SK-N-SH (cell line): ENCODE data around the gene MAP3K1. TPM values are rescaled to one million over a fixed set of nuclear protein-coding genes. Genes with fewer than 3 reads are reported as not detected.

ENCODE experiments used
- CTCF ChIA-PET: fragments of 300-600, 350-600 bp; formaldehyde crosslinking; extraction: SDS; loops from one replicate; lab custom pipeline; 2021; lab: Yijun Ruan, JAX
- POLR2A ChIA-PET: fragments of 350-600 bp; sonication (Branson Sonifier 250); formaldehyde crosslinking; extraction: SDS; loops from one replicate; lab custom pipeline; 2020; ENCODE audit warnings: antibody characterized with exemption, inconsistent platforms; lab: Yijun Ruan, JAX
- DNase-seq: peaks from one replicate; pipeline ENCODE4 v3.0.0; 2012
- H2AFZ ChIP-seq: fragments of 200-600 bp; sonication (generic); 2 replicates; pipeline ENCODE4 v1.8.1; 2016; ENCODE audit warnings: antibody characterized with exemption, mild to moderate bottlenecking, low read depth
- H3F3A ChIP-seq: fragments of 200-600 bp; sonication (generic); replicated peaks from 2 replicates; pipeline ENCODE3; 2016; ENCODE audit warnings: antibody characterized with exemption, mild to moderate bottlenecking; ENCODE audit not compliant: insufficient read depth
- H3K27ac ChIP-seq, 2 experiments: fragments of 200-500 bp in 1 of 2; fragments of 200-600 bp in 1 of 2; sonication (Bioruptor generic) in 1 of 2; sonication (generic), shearing (Covaris generic) in 1 of 2; 2 replicates each; pipeline versions ENCODE4 v1.5.1 to v1.6.1; 2014 to 2016; ENCODE audit warnings: low read depth in 2 of 2, inconsistent platforms in 1 of 2, low read length in 1 of 2, mild to moderate bottlenecking in 1 of 2, mixed read lengths in 1 of 2
- H3K27me3 ChIP-seq: fragments of 200-600 bp; sonication (generic), shearing (Covaris generic); 2 replicates; pipeline ENCODE4 v1.6.1; 2016; ENCODE audit warnings: mixed run types; ENCODE audit not compliant: insufficient read depth
- H3K36me3 ChIP-seq, 2 experiments: fragments of 200-500 bp in 1 of 2; fragments of 200-600 bp in 1 of 2; sonication (Bioruptor generic) in 1 of 2; sonication (generic) in 1 of 2; replicated peaks in 1 of 2; 2 replicates each; pipeline versions ENCODE3 to v1.5.1; 2014 to 2016; ENCODE audit warnings: low read length in 1 of 2, mild to moderate bottlenecking in 1 of 2; ENCODE audit not compliant: insufficient read depth in 2 of 2, control insufficient read depth in 1 of 2
- H3K4me1 ChIP-seq, 2 experiments: fragments of 200-500 bp in 1 of 2; fragments of 200-600 bp in 1 of 2; sonication (Bioruptor generic) in 1 of 2; sonication (generic), shearing (Covaris generic) in 1 of 2; 2 replicates each; pipeline versions ENCODE4 v1.5.1 to v1.6.1; 2014 to 2016; ENCODE audit warnings: low read depth in 1 of 2, low read length in 1 of 2, mixed run types in 1 of 2; ENCODE audit not compliant: insufficient read depth in 2 of 2, control insufficient read depth in 1 of 2
- H3K4me2 ChIP-seq: fragments of 200-600 bp; sonication (generic), shearing (Covaris generic); 2 replicates; pipeline ENCODE4 v1.6.1; 2017; ENCODE audit warnings: mixed run types
- H3K4me3 ChIP-seq, 2 experiments: fragments of 200-500 bp in 1 of 2; fragments of 200-600 bp in 1 of 2; sonication (Bioruptor generic) in 1 of 2; sonication (generic), shearing (Covaris generic) in 1 of 2; 2 replicates each; pipeline versions ENCODE4 v1.5.1 to v1.8.1; 2014 to 2016; ENCODE audit warnings: low read depth in 2 of 2, inconsistent platforms in 1 of 2, low read length in 1 of 2, mild to moderate bottlenecking in 1 of 2, mixed read lengths in 1 of 2, moderate library complexity in 1 of 2
- H3K79me2 ChIP-seq: fragments of 200-600 bp; sonication (generic); 2 replicates; pipeline ENCODE4 v1.8.1; 2017; ENCODE audit warnings: mild to moderate bottlenecking; ENCODE audit not compliant: insufficient read depth
- H3K9ac ChIP-seq: fragments of 200-600 bp; sonication (generic); 2 replicates; pipeline ENCODE4 v1.6.1; 2017; ENCODE audit warnings: mixed run types
- H3K9me2 ChIP-seq: fragments of 200-600 bp; sonication (generic); 2 replicates; pipeline ENCODE4 v1.6.1; 2017; ENCODE audit warnings: mixed run types
- H3K9me3 ChIP-seq: fragments of 200-600 bp; sonication (generic); 2 replicates; pipeline ENCODE4 v1.6.1; 2017; ENCODE audit warnings: mixed run types, mild to moderate bottlenecking, moderate library complexity
- H4K20me1 ChIP-seq: fragments of 200-600 bp; sonication (generic); 2 replicates; pipeline ENCODE4 v1.6.1; 2017; ENCODE audit warnings: mild to moderate bottlenecking, mixed run types; ENCODE audit not compliant: insufficient read depth
- FOXJ3 ChIP-seq: sonication (generic); formaldehyde crosslinking; IDR thresholded peaks from 2 replicates; pipeline ENCODE4 v1.5.1; 2020; ENCODE audit warnings: mild to moderate bottlenecking, missing genetic modification reagents
- GABPA ChIP-seq: IDR thresholded peaks from 2 replicates; pipeline ENCODE4 v1.4.0; 2012; ENCODE audit warnings: low read depth, mild to moderate bottlenecking
- GATA2 ChIP-seq: sonication (generic); formaldehyde crosslinking; IDR thresholded peaks from 2 replicates; pipeline ENCODE4 v1.5.0; 2020; ENCODE audit warnings: mild to moderate bottlenecking, missing genetic modification reagents
- JUND ChIP-seq: IDR thresholded peaks from 2 replicates; pipeline ENCODE4 v1.4.0; 2012
- NRF1 ChIP-seq: IDR thresholded peaks from 2 replicates; pipeline ENCODE4 v1.6.1; 2012; ENCODE audit warnings: low read depth, mild to moderate bottlenecking, low read length
- RAD21 ChIP-seq: IDR thresholded peaks from 2 replicates; pipeline ENCODE4 v1.6.1; 2012; ENCODE audit warnings: mild to moderate bottlenecking, low read length
- RCOR1 ChIP-seq: fragments of 150-350 bp; IDR thresholded peaks from 2 replicates; pipeline ENCODE4 v1.6.1; 2017; ENCODE audit warnings: antibody characterized with exemption, low read length
- REST ChIP-seq: IDR thresholded peaks from 2 replicates; pipeline ENCODE4 v1.6.1; 2012; ENCODE audit warnings: mild to moderate bottlenecking, low read depth, low read length, moderate library complexity
- RFX5 ChIP-seq: IDR thresholded peaks from 2 replicates; pipeline ENCODE4 v1.6.1; 2012; ENCODE audit warnings: mild to moderate bottlenecking, improper control_type of control experiment, low read length
- RXRA ChIP-seq: IDR thresholded peaks from 2 replicates; pipeline ENCODE4 v1.4.0; 2012; ENCODE audit warnings: low read depth, mild to moderate bottlenecking, borderline replicate concordance
- TCF12 ChIP-seq: IDR thresholded peaks from 2 replicates; pipeline ENCODE4 v1.4.0; 2012
- USF2 ChIP-seq: fragments of 150-350 bp; IDR thresholded peaks from 2 replicates; pipeline ENCODE4 v1.6.1; 2017; ENCODE audit warnings: antibody characterized with exemption, low read length, low read depth, borderline replicate concordance
- WGBS: methylation state at CpG from one replicate; pipeline ENCODE4 v1.1.6; 2017; ENCODE audit warnings: low lambda C conversion rate; 5-methylcytosine and 5-hydroxymethylcytosine counted together
- polyA plus RNA-seq, 3 experiments: library from polyadenylated mRNA; depleted of rRNA; stranded (reverse); fragments of >200 nt; gene quantifications; 2 replicates each; pipeline ENCODE4 v1.2.3, GENCODE V29; 2012
- TF ChIP-seq, protein P1 (sequence below): fragments of 200-600 bp; sonication (generic); IDR thresholded peaks from 2 replicates; pipeline ENCODE4 v1.6.1; 2017; ENCODE audit warnings: antibody characterized with exemption, mild to moderate bottlenecking, moderate library complexity
- TF ChIP-seq, protein P2 (sequence below): IDR thresholded peaks from 2 replicates; pipeline ENCODE4 v1.4.0; 2012; ENCODE audit warnings: low read depth, borderline replicate concordance
- TF ChIP-seq, protein P3 (sequence below): IDR thresholded peaks from 2 replicates; pipeline ENCODE4 v1.4.0; 2012; ENCODE audit warnings: low read depth, borderline replicate concordance

MAP3K1 gene
- polyA plus RNA-seq, 1 of the 3 experiments (the other 2 are of a cell fraction), result 2.2 TPM

- H3K79me2 ChIP-seq, result peaks cover 55% of the 10 kb centered on the region
- no peak overlapping the region for H2AFZ ChIP-seq
- H3K9ac ChIP-seq, result no peak overlapping the region
- H3K9me3 ChIP-seq, result no peaks in the 10 kb centered on the region
- no peak for DNase-seq
- peaks cover 58% of the 10 kb centered on the region; the same call in 1 of the 2 replicates for H4K20me1 ChIP-seq
- no peaks in the 10 kb centered on the region for H3K27me3 ChIP-seq
- H3K4me3 ChIP-seq, result no peak overlapping the region
- H3K4me2 ChIP-seq, result no peak overlapping the region
- peaks cover 30 to 32% of the 10 kb centered on the region in 2 experiments for H3K36me3 ChIP-seq
- TF ChIP-seq GATA2, result no peak
- TF ChIP-seq RAD21, result peak; percentile 44
- TF ChIP-seq, protein P1, sequence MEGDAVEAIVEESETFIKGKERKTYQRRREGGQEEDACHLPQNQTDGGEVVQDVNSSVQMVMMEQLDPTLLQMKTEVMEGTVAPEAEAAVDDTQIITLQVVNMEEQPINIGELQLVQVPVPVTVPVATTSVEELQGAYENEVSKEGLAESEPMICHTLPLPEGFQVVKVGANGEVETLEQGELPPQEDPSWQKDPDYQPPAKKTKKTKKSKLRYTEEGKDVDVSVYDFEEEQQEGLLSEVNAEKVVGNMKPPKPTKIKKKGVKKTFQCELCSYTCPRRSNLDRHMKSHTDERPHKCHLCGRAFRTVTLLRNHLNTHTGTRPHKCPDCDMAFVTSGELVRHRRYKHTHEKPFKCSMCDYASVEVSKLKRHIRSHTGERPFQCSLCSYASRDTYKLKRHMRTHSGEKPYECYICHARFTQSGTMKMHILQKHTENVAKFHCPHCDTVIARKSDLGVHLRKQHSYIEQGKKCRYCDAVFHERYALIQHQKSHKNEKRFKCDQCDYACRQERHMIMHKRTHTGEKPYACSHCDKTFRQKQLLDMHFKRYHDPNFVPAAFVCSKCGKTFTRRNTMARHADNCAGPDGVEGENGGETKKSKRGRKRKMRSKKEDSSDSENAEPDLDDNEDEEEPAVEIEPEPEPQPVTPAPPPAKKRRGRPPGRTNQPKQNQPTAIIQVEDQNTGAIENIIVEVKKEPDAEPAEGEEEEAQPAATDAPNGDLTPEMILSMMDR, result 0 out of 2 replicates have a peak, but pooled peaks have one; percentile 10
- H3F3A ChIP-seq, result no peaks in the 10 kb centered on the region
- ChIA-PET POLR2A (no interaction called here), CTCF (interaction anchor here (0.9 to 2.0 kb wide), 6 partner anchors 19 to 586 kb away, joined by 3 to 11 read pairs (median 4); no protein-coding TSS in a partner anchor)
- H3K9me2 ChIP-seq, result no peaks in the 10 kb centered on the region
- H3K27ac ChIP-seq, result peak overlapping the region in 1 of 2 experiments; percentile 28; a peak in 1 of 4 replicates
- H3K4me1 ChIP-seq, result peaks cover 17 to 25% of the 10 kb centered on the region in 2 experiments
- 89% methylated on average over 5 of the region's 5 CpGs for WGBS
Measured at GRCh38 chr5:56856541-56857178, 41.3 kb downstream of the MAP3K1 start.

- 90% methylated on average over 2 of the region's 2 CpGs for WGBS
- H3K27me3 ChIP-seq, result no peaks in the 10 kb centered on the region
- H3K9ac ChIP-seq, result no peak overlapping the region
- peaks cover 36% of the 10 kb centered on the region for H3K79me2 ChIP-seq
- H3K9me2 ChIP-seq, result no peaks in the 10 kb centered on the region
- H3K27ac ChIP-seq, result peak overlapping the region in 1 of 2 experiments; percentile 20; a peak in 2 of 4 replicates
- H3F3A ChIP-seq, result no peaks in the 10 kb centered on the region
- H3K4me1 ChIP-seq, result peaks cover 7 to 10% of the 10 kb centered on the region in 2 experiments; a peak in 3 of 4 replicates
- H3K9me3 ChIP-seq, result no peaks in the 10 kb centered on the region
- POLR2A ChIA-PET, result interaction anchor here (0.6 kb wide), 1 partner anchor 381 kb away, joined by 3 read pairs; no protein-coding TSS in a partner anchor
- no peak overlapping the region for H3K4me2 ChIP-seq
- CTCF ChIA-PET, result interaction anchor here (1.0 kb wide), 2 partner anchors 8 to 439 kb away, joined by 3 read pairs; no protein-coding TSS in a partner anchor
- no peak overlapping the region for H3K4me3 ChIP-seq
- no peak for DNase-seq
- H2AFZ ChIP-seq, result no peak overlapping the region
- H3K36me3 ChIP-seq, result peaks cover 42 to 47% of the 10 kb centered on the region in 2 experiments
- H4K20me1 ChIP-seq, result peaks cover 36% of the 10 kb centered on the region; the same call in 1 of the 2 replicates
- TF ChIP-seq GABPA (no peak), TCF12 (no peak), RAD21 (no peak), USF2 (no peak), RCOR1 (no peak), RFX5 (no peak), NRF1 (no peak), REST (no peak), RXRA (no peak), FOXJ3 (CRISPR knock-in tag) (no peak), GATA2 (no peak), JUND (no peak)
- TF ChIP-seq, protein P2, sequence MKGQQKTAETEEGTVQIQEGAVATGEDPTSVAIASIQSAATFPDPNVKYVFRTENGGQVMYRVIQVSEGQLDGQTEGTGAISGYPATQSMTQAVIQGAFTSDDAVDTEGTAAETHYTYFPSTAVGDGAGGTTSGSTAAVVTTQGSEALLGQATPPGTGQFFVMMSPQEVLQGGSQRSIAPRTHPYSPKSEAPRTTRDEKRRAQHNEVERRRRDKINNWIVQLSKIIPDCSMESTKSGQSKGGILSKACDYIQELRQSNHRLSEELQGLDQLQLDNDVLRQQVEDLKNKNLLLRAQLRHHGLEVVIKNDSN, result no peak
- TF ChIP-seq, protein P3, sequence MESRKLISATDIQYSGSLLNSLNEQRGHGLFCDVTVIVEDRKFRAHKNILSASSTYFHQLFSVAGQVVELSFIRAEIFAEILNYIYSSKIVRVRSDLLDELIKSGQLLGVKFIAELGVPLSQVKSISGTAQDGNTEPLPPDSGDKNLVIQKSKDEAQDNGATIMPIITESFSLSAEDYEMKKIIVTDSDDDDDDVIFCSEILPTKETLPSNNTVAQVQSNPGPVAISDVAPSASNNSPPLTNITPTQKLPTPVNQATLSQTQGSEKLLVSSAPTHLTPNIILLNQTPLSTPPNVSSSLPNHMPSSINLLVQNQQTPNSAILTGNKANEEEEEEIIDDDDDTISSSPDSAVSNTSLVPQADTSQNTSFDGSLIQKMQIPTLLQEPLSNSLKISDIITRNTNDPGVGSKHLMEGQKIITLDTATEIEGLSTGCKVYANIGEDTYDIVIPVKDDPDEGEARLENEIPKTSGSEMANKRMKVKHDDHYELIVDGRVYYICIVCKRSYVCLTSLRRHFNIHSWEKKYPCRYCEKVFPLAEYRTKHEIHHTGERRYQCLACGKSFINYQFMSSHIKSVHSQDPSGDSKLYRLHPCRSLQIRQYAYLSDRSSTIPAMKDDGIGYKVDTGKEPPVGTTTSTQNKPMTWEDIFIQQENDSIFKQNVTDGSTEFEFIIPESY, result no peak
Measured at GRCh38 chr5:56858777-56859442, 43.6 kb downstream of the MAP3K1 start.
